Brain microvascular endothelial cell (primary cell): ENCODE measurements around the gene CCBE1.
"Not testable (repeated sequence)": the region's sequence is repeated elsewhere in the genome, so short reads cannot be mapped to it uniquely, and the experiment has no call there.

Experiments used
- DNase-seq: peaks from one replicate; pipeline ENCODE4 v3.0.0-alpha.2; 2020
- H3K27ac ChIP-seq: fragments of 250-450 bp; sonication (Bioruptor Pico); 2 replicates; pipeline ENCODE4 v1.5.1; 2020; ENCODE audit warnings: mild to moderate bottlenecking, moderate library complexity
- H3K27me3 ChIP-seq: fragments of 250-450 bp; sonication (Bioruptor Pico); replicated peaks from 2 replicates; pipeline ENCODE4 v1.5.1; 2020; ENCODE audit warnings: mild to moderate bottlenecking
- H3K36me3 ChIP-seq: fragments of 250-450 bp; sonication (Bioruptor Pico); replicated peaks from 2 replicates; pipeline ENCODE4 v1.5.1; 2020; ENCODE audit warnings: mild to moderate bottlenecking
- H3K4me3 ChIP-seq: 2 replicates; pipeline ENCODE4 v1.5.1; 2011; ENCODE audit warnings: low read depth, mild to moderate bottlenecking, control low read depth, low read length, moderate library complexity
- in situ Hi-C: cut with HindIII; loops from 2 replicates; pipeline ENCODE4 v1.10.0; 2017; ENCODE audit warnings: low sequenced_read_pairs, low pct_ligation_motif_present
- TF ChIP-seq, protein P1 (sequence below): IDR thresholded peaks from 2 replicates; pipeline ENCODE4 v1.5.1; 2011; ENCODE audit warnings: low read depth, mild to moderate bottlenecking, moderate library complexity, low read length, control low read depth, inconsistent platforms; ENCODE audit errors: missing control alignments

CCBE1 gene

GRCh38 chr18:59517446-59518165, 179.6 kb downstream of the CCBE1 start:
- in situ Hi-C loops = no loop called here
- H3K36me3 ChIP-seq = no peaks in the 10 kb centered on the region
- no peak overlapping the region for H3K4me3 ChIP-seq
- H3K27me3 ChIP-seq = no peaks in the 10 kb centered on the region
- TF ChIP-seq, protein P1, sequence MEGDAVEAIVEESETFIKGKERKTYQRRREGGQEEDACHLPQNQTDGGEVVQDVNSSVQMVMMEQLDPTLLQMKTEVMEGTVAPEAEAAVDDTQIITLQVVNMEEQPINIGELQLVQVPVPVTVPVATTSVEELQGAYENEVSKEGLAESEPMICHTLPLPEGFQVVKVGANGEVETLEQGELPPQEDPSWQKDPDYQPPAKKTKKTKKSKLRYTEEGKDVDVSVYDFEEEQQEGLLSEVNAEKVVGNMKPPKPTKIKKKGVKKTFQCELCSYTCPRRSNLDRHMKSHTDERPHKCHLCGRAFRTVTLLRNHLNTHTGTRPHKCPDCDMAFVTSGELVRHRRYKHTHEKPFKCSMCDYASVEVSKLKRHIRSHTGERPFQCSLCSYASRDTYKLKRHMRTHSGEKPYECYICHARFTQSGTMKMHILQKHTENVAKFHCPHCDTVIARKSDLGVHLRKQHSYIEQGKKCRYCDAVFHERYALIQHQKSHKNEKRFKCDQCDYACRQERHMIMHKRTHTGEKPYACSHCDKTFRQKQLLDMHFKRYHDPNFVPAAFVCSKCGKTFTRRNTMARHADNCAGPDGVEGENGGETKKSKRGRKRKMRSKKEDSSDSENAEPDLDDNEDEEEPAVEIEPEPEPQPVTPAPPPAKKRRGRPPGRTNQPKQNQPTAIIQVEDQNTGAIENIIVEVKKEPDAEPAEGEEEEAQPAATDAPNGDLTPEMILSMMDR = no peak
- H3K27ac ChIP-seq = no peak overlapping the region
- DNase-seq = no peak

DNA sequence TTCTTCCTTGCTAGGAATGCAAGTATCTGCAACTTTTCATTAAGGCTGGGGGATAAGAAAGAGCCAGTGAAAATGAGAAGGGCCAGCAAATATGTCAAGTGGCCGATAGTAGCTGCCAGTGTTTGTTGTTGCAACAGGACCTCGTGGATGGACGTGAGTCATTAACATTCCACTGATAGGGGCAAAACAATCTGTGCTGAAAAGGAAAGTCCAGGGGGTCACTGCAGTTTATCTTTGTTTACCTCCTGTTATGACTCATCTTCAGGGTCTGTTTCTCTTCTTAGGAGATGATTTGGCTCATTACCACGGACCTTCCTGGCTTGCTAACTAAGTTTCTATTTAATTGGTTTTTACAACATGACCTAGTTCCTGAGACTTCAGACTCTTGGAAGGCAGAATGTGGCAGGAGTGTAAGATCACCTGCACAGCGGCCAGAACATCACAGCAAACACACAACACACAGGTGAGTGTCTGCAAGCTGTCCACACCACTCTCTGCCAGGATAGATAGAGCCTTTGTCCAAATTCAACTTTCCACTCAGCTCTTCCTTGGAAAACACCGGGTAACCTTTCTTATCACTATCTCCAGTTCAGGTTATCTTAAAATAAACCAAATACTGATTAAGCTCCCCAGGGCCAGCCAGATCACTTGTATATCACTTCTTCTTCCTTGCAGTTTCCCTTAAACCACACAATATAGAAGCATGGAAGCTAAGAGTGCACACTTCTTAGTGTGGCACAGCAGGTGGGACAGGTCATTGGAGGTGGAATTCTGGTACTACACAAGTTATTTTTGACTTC, 180.7 kb downstream of the CCBE1 start:
- Histone ChIP-seq H3K27ac (no peak overlapping the region), H3K4me3 (no peak overlapping the region), H3K27me3 (no peaks in the 10 kb centered on the region), H3K36me3 (no peaks in the 10 kb centered on the region)
- TF ChIP-seq, protein P1 = no peak
- in situ Hi-C loops = no loop called here
- DNase-seq = peak; percentile 90

DNA sequence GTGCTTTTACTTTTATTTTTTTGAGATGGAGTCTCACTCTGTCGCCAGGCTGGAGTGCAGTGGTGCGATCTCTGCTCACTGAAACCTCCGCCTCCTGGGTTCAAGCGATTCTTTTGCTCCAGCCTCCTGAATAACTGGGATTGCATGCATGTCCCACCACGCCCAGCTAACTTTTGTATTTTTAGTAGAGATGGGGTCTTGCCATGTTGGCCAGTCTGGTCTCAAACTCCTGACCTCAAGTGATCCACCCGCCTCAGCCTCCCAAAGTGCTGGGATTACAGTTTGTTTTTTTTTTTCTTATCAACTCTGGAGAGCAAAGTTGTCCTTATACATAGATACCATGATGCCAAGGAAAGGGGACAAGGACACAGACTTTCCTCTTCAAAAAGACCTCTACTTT, 181.3 kb downstream of the CCBE1 start:
- in situ Hi-C loops, H3K4me3 ChIP-seq, H3K27me3 ChIP-seq, DNase-seq, H3K36me3 ChIP-seq, H3K27ac ChIP-seq: not testable (repeated sequence)

GRCh38 chr18:59515147-59515546, 182.1 kb downstream of the CCBE1 start:
- Histone ChIP-seq H3K36me3 (no peaks in the 10 kb centered on the region), H3K27me3 (no peaks in the 10 kb centered on the region), H3K4me3 (no peak overlapping the region), H3K27ac (no peak overlapping the region)
- in situ Hi-C loops = no loop called here
- TF ChIP-seq, protein P1 = no peak
- no peak for DNase-seq

- in situ Hi-C loops = no loop called here
- peak; percentile 62 for DNase-seq
- Histone ChIP-seq H3K4me3 (no peak overlapping the region), H3K27me3 (no peaks in the 10 kb centered on the region), H3K27ac (no peak overlapping the region), H3K36me3 (no peaks in the 10 kb centered on the region)
- TF ChIP-seq, protein P1 = no peak
These were observed 183.0 kb downstream of the CCBE1 start for GRCh38 chr18:59514203-59514602.

DNA sequence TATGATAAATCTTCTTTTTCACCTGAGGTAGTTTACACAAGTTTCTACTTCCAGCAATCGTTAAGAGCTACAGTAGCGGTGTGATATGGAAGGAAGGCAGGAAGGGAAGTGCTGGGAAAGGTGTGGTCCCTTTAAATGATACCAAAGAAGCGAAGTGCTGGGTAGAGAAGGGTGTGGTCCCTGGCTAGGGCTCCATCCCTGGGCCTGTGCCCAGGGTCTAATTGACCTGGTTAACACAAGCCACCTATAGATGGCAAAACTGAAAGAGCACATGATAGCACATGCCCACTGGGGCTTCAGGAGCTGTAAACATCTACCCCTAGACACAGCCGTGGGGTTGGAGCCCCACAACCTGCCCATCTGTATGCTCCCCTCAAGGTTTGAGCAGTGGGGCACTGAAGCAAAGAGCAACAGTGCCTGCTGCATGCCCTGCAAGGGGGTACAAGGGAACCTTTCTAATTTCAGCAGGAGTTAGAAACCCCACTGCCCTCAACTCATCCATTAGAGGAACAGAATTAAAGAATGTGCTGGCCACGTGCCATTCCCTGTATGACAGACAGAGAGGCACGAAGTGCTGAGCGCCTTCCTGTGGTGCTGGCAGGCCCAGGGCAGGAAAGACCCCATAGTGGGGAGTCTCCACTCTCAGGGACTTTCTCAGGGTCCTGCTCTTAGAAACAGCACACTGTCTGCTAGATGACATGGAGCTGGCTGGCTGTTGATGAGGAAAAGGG, 185.0 kb downstream of the CCBE1 start:
- TF ChIP-seq, protein P1 = no peak
- in situ Hi-C loops = no loop called here
- Histone ChIP-seq H3K27ac (no peak overlapping the region), H3K4me3 (no peak overlapping the region), H3K36me3 (no peaks in the 10 kb centered on the region), H3K27me3 (no peaks in the 10 kb centered on the region)
- no peak for DNase-seq
